HG03095 (cell line): ENCODE results near the gene DPY19L2.
"Not testable (repeated sequence)": the region's sequence is repeated elsewhere in the genome, so short reads cannot be mapped to it uniquely, and the experiment has no call there.

Experiments used
- ATAC-seq: cut with Tn5 transposase; IDR thresholded peaks from one replicate; pipeline ENCODE4 v1.9.1; 2021; ENCODE audit warnings: moderate library complexity; ENCODE audit not compliant: unreplicated experiment

The DPY19L2 gene

DNA sequence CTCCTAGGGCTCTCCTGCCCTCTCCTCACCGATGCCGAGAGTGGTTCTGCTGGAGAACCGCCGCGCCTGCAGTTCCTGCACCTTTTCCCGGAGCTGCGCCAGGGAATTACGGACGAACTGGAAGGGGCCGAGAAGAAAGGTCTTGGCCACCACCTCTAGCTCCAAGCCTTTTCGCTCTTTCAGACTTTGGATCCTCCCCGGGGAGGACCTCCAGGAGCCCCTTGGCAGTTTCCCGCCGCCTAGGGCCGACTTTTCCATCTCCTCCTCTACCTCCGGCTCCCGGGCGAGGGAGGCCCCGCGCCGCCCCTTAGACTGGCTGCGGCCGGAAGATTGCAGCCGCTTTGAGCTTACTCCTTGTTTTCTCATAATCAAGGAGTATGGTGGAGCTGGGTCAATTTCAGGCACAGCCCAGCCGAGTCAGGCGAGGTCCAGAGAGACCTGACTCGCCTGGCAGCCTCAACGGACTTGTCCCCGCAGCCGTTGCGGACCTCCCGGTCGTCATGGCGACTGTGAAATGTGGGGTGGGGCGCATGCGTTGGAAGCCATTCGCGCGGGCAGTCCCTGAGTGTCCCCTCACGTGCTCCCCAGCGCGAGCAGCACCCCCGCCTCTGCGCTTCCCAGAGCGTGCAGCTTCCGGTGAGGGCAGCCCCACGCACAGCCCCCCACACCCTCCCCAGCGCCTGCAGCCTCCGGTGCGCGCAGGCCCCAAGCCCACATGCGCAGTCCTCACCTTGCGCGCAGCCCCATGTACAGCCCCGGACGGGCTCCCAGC is at the start of gene DPY19L2:
Gene DPY19L2, minus strand, starts transcription at position 466 of the 772 bp plus-strand sequence. Its CDS starts 100 bp downstream, at position 366.
- peak; percentile 50 for ATAC-seq

- not testable (repeated sequence) for ATAC-seq
These were observed 48.6 kb upstream of the DPY19L2 start for GRCh38 chr12:63716891-63717290.

- ATAC-seq = not testable (repeated sequence)
These were observed 46.9 kb upstream of the DPY19L2 start for GRCh38 chr12:63715107-63715625.

GRCh38 chr12:63714409-63714808 is 46.1 kb upstream of the DPY19L2 start:
- not testable (repeated sequence) for ATAC-seq

- not testable (repeated sequence) for ATAC-seq
These were observed 45.4 kb upstream of the DPY19L2 start for GRCh38 chr12:63713681-63714075.

- ATAC-seq = not testable (repeated sequence)
These were observed 44.8 kb upstream of the DPY19L2 start for GRCh38 chr12:63712979-63713680.

GRCh38 chr12:63712376-63712974 is 44.2 kb upstream of the DPY19L2 start:
- ATAC-seq = not testable (repeated sequence)

DNA sequence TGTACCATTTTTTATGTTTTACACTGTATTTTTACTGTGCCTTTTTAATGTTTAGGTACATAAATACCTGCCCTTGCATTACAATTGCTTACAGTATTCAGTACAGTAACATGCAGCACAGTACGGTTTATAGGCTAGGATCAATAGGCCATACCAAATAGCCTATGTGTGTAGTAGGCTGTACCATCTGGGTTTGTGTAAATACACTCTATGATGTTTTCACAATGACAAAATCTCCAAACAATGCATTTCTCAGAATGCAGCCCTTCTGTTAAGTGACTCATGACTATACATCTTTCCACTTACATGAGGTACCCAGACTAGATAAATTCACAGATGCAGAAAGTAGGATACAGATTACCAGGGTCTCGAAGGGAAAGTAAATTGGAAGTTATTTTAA is 43.0 kb upstream of the DPY19L2 start:
- ATAC-seq = not testable (repeated sequence)

GRCh38 chr12:63706336-63706735 is 38.0 kb upstream of the DPY19L2 start:
- no peak for ATAC-seq

DNA sequence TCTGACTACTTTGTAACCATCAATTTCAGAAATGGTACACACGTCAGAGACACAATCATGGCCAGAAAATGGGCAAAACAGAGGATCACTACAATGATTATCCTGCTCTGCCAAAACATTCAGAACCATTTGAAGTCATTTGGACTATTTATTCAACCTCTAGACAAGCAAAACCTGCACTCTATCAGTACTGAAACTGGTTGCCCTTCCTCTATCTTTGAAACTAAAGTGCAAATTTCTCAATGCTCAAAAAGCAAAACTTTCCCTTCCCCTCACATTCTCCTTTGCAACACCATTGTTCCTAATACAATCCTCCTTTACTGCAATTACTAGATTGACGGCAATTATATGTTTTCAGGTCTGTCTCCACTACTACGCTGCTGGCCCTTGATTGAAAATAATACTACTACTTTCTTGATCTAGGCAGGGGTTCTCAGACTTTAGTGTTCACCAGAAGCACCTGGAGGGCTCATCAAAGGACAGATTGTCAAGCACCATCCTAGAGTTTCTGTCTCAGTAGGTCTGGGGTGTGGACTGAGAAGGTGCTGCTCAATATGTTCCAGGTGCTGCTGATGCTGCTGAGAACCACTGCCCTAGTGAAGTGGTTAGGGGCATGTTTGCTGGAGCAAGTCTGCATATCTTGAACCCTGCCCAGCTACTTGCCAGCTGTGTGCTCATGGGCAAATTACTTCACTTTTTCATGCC is 31.5 kb upstream of the DPY19L2 start:
- not testable (repeated sequence) for ATAC-seq

DNA sequence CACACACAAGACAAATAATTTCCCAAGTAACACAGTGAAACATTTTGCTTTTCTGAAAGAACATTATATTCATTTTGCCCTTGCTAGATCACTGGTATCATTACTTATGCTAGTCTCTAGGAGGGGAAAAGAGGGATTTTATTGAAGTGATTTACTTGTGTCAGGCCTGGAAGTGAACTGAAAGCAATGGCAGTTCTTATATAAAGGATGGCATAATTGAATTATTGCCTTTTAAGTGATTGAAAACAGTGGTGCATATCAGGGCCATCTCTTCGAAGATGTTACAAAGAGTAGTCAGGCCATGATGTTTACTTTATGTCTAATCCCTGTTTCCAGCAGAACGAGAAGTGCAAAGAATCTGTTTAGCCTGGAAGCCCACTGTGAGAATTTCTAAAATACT is 30.7 kb upstream of the DPY19L2 start:
- not testable (repeated sequence) for ATAC-seq

- not testable (repeated sequence) for ATAC-seq
These were observed 22.5 kb upstream of the DPY19L2 start for GRCh38 chr12:63690837-63691236.

- ATAC-seq = not testable (repeated sequence)
These were observed 20.8 kb upstream of the DPY19L2 start for GRCh38 chr12:63689141-63689540.

GRCh38 chr12:63686623-63687022 is 18.3 kb upstream of the DPY19L2 start:
- ATAC-seq = not testable (repeated sequence)

- ATAC-seq = not testable (repeated sequence)
These were observed 17.5 kb upstream of the DPY19L2 start for GRCh38 chr12:63685789-63686188.

DNA sequence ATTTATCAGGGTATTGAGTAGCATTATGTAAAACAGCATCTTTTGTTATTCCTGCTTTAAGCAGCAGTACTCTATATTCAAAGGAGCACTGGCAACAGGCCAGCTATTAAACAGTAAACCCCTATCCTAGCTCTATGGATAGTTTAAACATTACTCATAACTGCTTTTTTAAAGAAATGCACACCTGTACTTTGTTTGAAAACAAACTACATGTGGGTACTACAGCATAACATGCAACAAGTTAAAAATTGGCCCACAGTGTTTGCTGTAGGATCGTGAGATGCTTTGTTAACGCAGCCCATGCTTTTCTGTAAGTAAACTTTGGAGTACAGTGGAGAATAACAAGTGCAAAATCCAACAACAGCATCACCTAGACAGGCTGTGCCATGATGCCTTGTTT is 14.3 kb upstream of the DPY19L2 start:
- ATAC-seq = not testable (repeated sequence)

- not testable (repeated sequence) for ATAC-seq
These were observed 12.5 kb upstream of the DPY19L2 start for GRCh38 chr12:63680758-63681157.

DNA sequence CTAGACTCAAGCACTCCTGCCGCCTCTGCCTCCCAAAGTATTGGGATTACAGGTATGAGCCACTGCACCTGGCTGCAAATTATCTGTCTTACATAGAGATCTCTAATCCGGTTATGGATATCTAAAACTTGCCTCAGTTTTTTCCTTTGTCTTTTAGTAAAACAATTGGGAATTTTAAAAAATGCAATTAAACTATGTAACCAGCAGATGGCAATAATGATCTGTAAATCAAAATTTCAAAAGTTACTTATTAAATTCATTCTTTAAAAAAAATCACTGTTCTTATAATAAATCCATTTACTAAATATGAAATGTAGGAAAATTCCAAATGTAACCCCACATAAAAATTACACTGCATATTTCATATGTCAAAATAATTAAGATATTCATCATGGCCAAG is 4.3 kb upstream of the DPY19L2 start:
- ATAC-seq = not testable (repeated sequence)

DNA sequence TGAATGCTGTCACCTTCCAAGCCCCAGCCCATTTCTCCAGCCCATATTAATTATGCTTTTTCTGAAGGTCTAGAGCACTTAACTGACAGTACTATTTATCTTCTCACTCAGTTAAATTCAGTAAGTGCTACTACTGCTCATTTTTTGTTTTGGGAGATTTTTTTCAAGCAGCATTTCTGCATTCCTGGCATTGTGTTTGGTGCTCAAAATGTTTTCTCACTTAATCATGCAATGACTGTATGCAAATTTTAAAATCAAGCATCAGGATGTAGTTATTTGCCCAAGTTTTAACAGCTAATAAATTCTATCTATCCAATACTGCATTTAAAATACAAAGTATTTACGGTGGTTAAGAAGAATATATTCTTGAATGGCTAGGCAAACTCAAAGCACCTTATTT is 1.6 kb upstream of the DPY19L2 start:
- ATAC-seq = not testable (repeated sequence)

GRCh38 chr12:63669427-63669826 is 1.1 kb upstream of the DPY19L2 start:
- ATAC-seq = not testable (repeated sequence)
